Stomach (tissue), 9 donors: ENCODE data around the gene STMN3. TPM values are rescaled to one million over a fixed set of nuclear protein-coding genes. Genes with fewer than 3 reads are reported as not detected.

Source experiments
- DNase-seq, 2 donors: peaks; one replicate each; pipeline versions ENCODE4 v3.0.0 to v3.0.0-alpha.2; 2013 to 2019
- H3K27ac ChIP-seq, 5 donors: fragments of 200-600 bp in 4 of 5; sonication (generic) in 4 of 5; one replicate each; pipeline ENCODE4 v1.5.1; 2013 to 2019; ENCODE audit warnings: mild to moderate bottlenecking in 1 of 5, moderate library complexity in 1 of 5
- H3K27me3 ChIP-seq, 3 donors: fragments of 200-600 bp; sonication (generic); one replicate each; pipeline ENCODE4 v1.5.1; 2017 to 2019; ENCODE audit warnings: mixed run types in 1 of 3
- H3K36me3 ChIP-seq, 4 donors: fragments of 200-600 bp; sonication (generic); 1 replicate in 3 of 4; 2 replicates in 1 of 4; pipeline ENCODE4 v1.5.1; 2016 to 2019
- H3K4me1 ChIP-seq, 4 donors: fragments of 200-600 bp; sonication (generic); one replicate each; pipeline ENCODE4 v1.5.1; 2016 to 2019
- H3K4me3 ChIP-seq, 4 donors: fragments of 200-600 bp; sonication (generic) in 3 of 4; one replicate each; pipeline ENCODE4 v1.5.1; 2016 to 2019; ENCODE audit warnings: mild to moderate bottlenecking in 1 of 4
- H3K9me3 ChIP-seq, 4 donors: fragments of 200-600 bp; sonication (generic); one replicate each; pipeline ENCODE4 v1.5.1; 2016 to 2019
- CTCF ChIP-seq, 7 experiments: fragments of 450-650 bp in 4 of 7; fragments of 200-600 bp in 3 of 7; sonication (generic) in 3 of 7; IDR thresholded peaks; one replicate each; pipeline ENCODE4 v1.5.1; 2016 to 2019; ENCODE audit warnings: antibody characterized with exemption in 7 of 7, control low read depth in 2 of 7, mild to moderate bottlenecking in 1 of 7
- EP300 ChIP-seq: sonication (generic); formaldehyde crosslinking; IDR thresholded peaks from one replicate; pipeline ENCODE4 v1.6.1; 2017; ENCODE audit warnings: antibody characterized with exemption
- POLR2A ChIP-seq, 4 donors: fragments of 450-650 bp; IDR thresholded peaks; one replicate each; pipeline ENCODE4 v1.6.1; 2016; ENCODE audit warnings: antibody characterized with exemption in 4 of 4, control low read depth in 2 of 4, mild to moderate bottlenecking in 1 of 4, moderate library complexity in 1 of 4
- POLR2AphosphoS5 ChIP-seq, 3 donors: sonication (generic); formaldehyde crosslinking; IDR thresholded peaks; one replicate each; pipeline ENCODE4 v1.6.1; 2016; ENCODE audit warnings: antibody characterized with exemption in 3 of 3
- WGBS, 5 donors: extraction: QIAGEN DNeasy Blood & Tissue Kit in 3 of 5; methylation state at CpG; one replicate each; pipeline versions ENCODE4 v1.1.5 to v1.1.7; 2013 to 2018; 5-methylcytosine and 5-hydroxymethylcytosine counted together
- intact Hi-C: fragments of 100-400 bp; cut with DNase I; formaldehyde crosslinking; loops from one replicate; pipeline ENCODE4 v1.15.1; 2023; ENCODE audit warnings: low total_unique reads
- polyA plus RNA-seq, 3 donors: library from polyadenylated mRNA; stranded (reverse); fragments of 200-250 nt; gene quantifications; one replicate each; pipeline ENCODE4 v1.2.3, GENCODE V29; 2013
- total RNA-seq, 5 donors: library from RNA; depleted of rRNA; stranded (reverse); fragments of >200 nt; gene quantifications; one replicate each; pipeline versions ENCODE4 v1.1.0 to v1.2.3, GENCODE V29; 2014 to 2016
- donor health status: healthy with polysubstance abuse.
- donor health status: Bipolar disorder and iron deficiency.
- donor health status: healthy.

The STMN3 gene
- total and polyA plus RNA-seq, 8 donors, result 0.87 to 14.8 (median 12.0) TPM

GRCh38 chr20:63595416-63596127, 57.7 kb downstream of the STMN3 start:
- intact Hi-C loops, result no loop called here
- no peak for DNase-seq
- TF ChIP-seq POLR2A (IDR thresholded peaks at IDR 0.05) (no peak), POLR2AphosphoS5 (IDR thresholded peaks at IDR 0.05) (no peak), EP300 (no peak)
- Histone ChIP-seq H3K4me1 (no peaks in the 10 kb centered on the region), H3K9me3 (no peaks in the 10 kb centered on the region), H3K27ac (no peak overlapping the region), H3K4me3 (no peak overlapping the region), H3K27me3 (no peaks in the 10 kb centered on the region), H3K36me3 (peaks cover 35 to 100% (median 96%) of the 10 kb centered on the region in 4 donors)
- WGBS, 5 donors, result 88 to 97% (median 94%) methylated on average over 21 to 30 of the region's 30 CpGs

GRCh38 chr20:63594043-63594561, 59.1 kb downstream of the STMN3 start:
- peaks cover 40 to 100% (median 96%) of the 10 kb centered on the region in 4 donors for H3K36me3 ChIP-seq
- no peaks in the 10 kb centered on the region for H3K27me3 ChIP-seq
- DNase-seq, result no peak
- no peaks in the 10 kb centered on the region for H3K4me1 ChIP-seq
- intact Hi-C loops, result no loop called here
- no peaks in the 10 kb centered on the region for H3K9me3 ChIP-seq
- H3K4me3 ChIP-seq, result no peak overlapping the region
- TF ChIP-seq CTCF (IDR thresholded peaks at IDR 0.05) (no peak), EP300 (no peak)
- 73 to 88% (median 80%) methylated on average over 5 to 10 of the region's 10 CpGs for WGBS, 5 donors
- H3K27ac ChIP-seq, result no peak overlapping the region

- WGBS, 5 donors, result 94 to 96% (median 95%) methylated on average over 7 to 13 of the region's 13 CpGs
- H3K4me3 ChIP-seq, result no peak overlapping the region
- no peak for TF ChIP-seq CTCF (IDR thresholded peaks at IDR 0.05)
- no peak for TF ChIP-seq POLR2AphosphoS5 (IDR thresholded peaks at IDR 0.05)
- TF ChIP-seq EP300, result no peak
- no peak for TF ChIP-seq POLR2A (IDR thresholded peaks at IDR 0.05)
- no peak overlapping the region for H3K27ac ChIP-seq
- DNase-seq, result no peak
- intact Hi-C loops, result no loop called here
- H3K36me3 ChIP-seq, result peaks cover 40 to 100% (median 96%) of the 10 kb centered on the region in 4 donors
- H3K27me3 ChIP-seq, result no peaks in the 10 kb centered on the region
- no peaks in the 10 kb centered on the region for H3K9me3 ChIP-seq
- H3K4me1 ChIP-seq, result no peaks in the 10 kb centered on the region
Observed at GRCh38 chr20:63592661-63593060, 60.6 kb downstream of the STMN3 start.

GRCh38 chr20:63591786-63592355, 61.4 kb downstream of the STMN3 start:
- Histone ChIP-seq H3K27me3 (no peaks in the 10 kb centered on the region), H3K27ac (no peak overlapping the region), H3K4me3 (no peak overlapping the region), H3K36me3 (peaks cover 40 to 98% (median 94%) of the 10 kb centered on the region in 4 donors), H3K4me1 (no peaks in the 10 kb centered on the region), H3K9me3 (no peaks in the 10 kb centered on the region)
- intact Hi-C loops, result no loop called here
- TF ChIP-seq CTCF (IDR thresholded peaks at IDR 0.05), result no peak
- TF ChIP-seq EP300, result no peak
- TF ChIP-seq POLR2A (IDR thresholded peaks at IDR 0.05), result no peak
- no peak for TF ChIP-seq POLR2AphosphoS5 (IDR thresholded peaks at IDR 0.05)
- 93 to 96% (median 95%) methylated on average over 20 to 28 of the region's 28 CpGs for WGBS, 5 donors
- DNase-seq, result no peak

GRCh38 chr20:63591147-63591533, 62.1 kb downstream of the STMN3 start:
- DNase-seq, result no peak
- H3K27me3 ChIP-seq, result no peaks in the 10 kb centered on the region
- no peaks in the 10 kb centered on the region for H3K4me1 ChIP-seq
- H3K27ac ChIP-seq, result no peak overlapping the region
- H3K4me3 ChIP-seq, result no peak overlapping the region
- TF ChIP-seq CTCF (IDR thresholded peaks at IDR 0.05), result no peak
- no peak for TF ChIP-seq POLR2AphosphoS5 (IDR thresholded peaks at IDR 0.05)
- no peak for TF ChIP-seq EP300
- TF ChIP-seq POLR2A (IDR thresholded peaks at IDR 0.05), result no peak
- H3K9me3 ChIP-seq, result no peaks in the 10 kb centered on the region
- H3K36me3 ChIP-seq, result peaks cover 40 to 92% (median 88%) of the 10 kb centered on the region in 4 donors
- intact Hi-C loops, result no loop called here
- 94 to 98% (median 96%) methylated on average over 4 of the region's 4 CpGs for WGBS, 5 donors
